Adrenal gland (tissue), 12 donors: ENCODE data around the gene PPP2R5E. TPM values are rescaled to one million over a fixed set of nuclear protein-coding genes. Genes with fewer than 3 reads are reported as not detected.

Experiments
- DNase-seq, 7 donors: peaks; one replicate each; pipeline ENCODE4 v3.0.0-alpha.2; 2019 to 2020
- H3K27ac ChIP-seq, 5 donors: fragments of 200-600 bp; sonication (generic) in 4 of 5; 1 replicate in 3 of 5; 2 replicates in 2 of 5; pipeline versions ENCODE4 v1.5.1 to v1.8.0; 2016 to 2020; ENCODE audit warnings: mild to moderate bottlenecking in 1 of 5
- H3K27me3 ChIP-seq: fragments of 200-600 bp; 2 replicates; pipeline ENCODE4 v1.8.0; 2021
- H3K36me3 ChIP-seq, 2 donors: fragments of 200-600 bp; replicated peaks in 1 of 2; 1 replicate in 1 of 2; 2 replicates in 1 of 2; pipeline versions ENCODE4 v1.5.1 to v1.8.0; 2018 to 2022
- H3K4me1 ChIP-seq, 2 donors: fragments of 200-600 bp; replicated peaks in 1 of 2; 1 replicate in 1 of 2; 2 replicates in 1 of 2; pipeline versions ENCODE4 v1.5.1 to v1.8.0; 2018 to 2021
- H3K4me3 ChIP-seq, 4 donors: fragments of 200-600 bp; sonication (generic) in 3 of 4; one replicate each; pipeline ENCODE4 v1.5.1; 2016 to 2018
- H3K9me3 ChIP-seq, 3 donors: fragments of 200-600 bp; sonication (generic) in 1 of 3; replicated peaks in 1 of 3; 1 replicate in 2 of 3; 2 replicates in 1 of 3; pipeline versions ENCODE4 v1.5.1 to v1.8.0; 2016 to 2021
- POLR2A ChIP-seq, 2 donors: fragments of 450-650 bp; IDR thresholded peaks; one replicate each; pipeline ENCODE4 v1.6.1; 2017; ENCODE audit warnings: antibody characterized with exemption in 2 of 2, mild to moderate bottlenecking in 2 of 2, moderate library complexity in 1 of 2
- WGBS, 4 donors: extraction: QIAGEN DNeasy Blood & Tissue Kit in 2 of 4; methylation state at CpG; one replicate each; pipeline versions ENCODE4 v1.1.5 to v1.1.7; 2013 to 2017; 5-methylcytosine and 5-hydroxymethylcytosine counted together
- intact Hi-C, 2 donors: fragments of 100-400 bp; cut with DNase I; formaldehyde crosslinking; loops; one replicate each; pipeline versions ENCODE4 v1.14.1 to v1.15.0; 2022 to 2023
- polyA plus RNA-seq, 3 donors: library from polyadenylated mRNA; stranded (reverse); fragments of 200-250 nt in 2 of 3; fragments of 350-450 nt in 1 of 3; fragmentation: Illumina TruSeq in 1 of 3; extraction: RNeasy Lipid Tissue Mini Kit (QIAGEN cat#74804) in 1 of 3; gene quantifications; one replicate each; pipeline ENCODE4 v1.2.3, GENCODE V29; 2013 to 2014
- total RNA-seq, 9 donors: library from RNA; depleted of rRNA in 4 of 9; stranded (reverse); fragments of >200 nt in 4 of 9; fragments of 120-200 nt in 1 of 9; fragmentation: NEBNext Ultra II Directional in 1 of 9; extraction: Animal tissue kit (Norgen Biotek cat#: 25700) in 1 of 9; gene quantifications; one replicate each; pipeline versions ENCODE4 v1.1.0 to v1.2.4, GENCODE V29; 2013 to 2023
- TF ChIP-seq, protein P1 (sequence below), 6 experiments: fragments of 450-650 bp in 4 of 6; fragments of 200-600 bp in 2 of 6; sonication (generic) in 1 of 6; IDR thresholded peaks; 1 replicate in 5 of 6; 2 replicates in 1 of 6; pipeline versions ENCODE4 v1.5.1 to v1.8.0; 2016 to 2021; ENCODE audit warnings: antibody characterized with exemption in 6 of 6, mild to moderate bottlenecking in 2 of 6, moderate library complexity in 1 of 6
- donor health status: healthy with polysubstance abuse.
- donor health status: Bipolar disorder and iron deficiency.
- donor health status: DM: yes; HTN: yes; CAD: no.
- donor health status: DM: no; HTN: no; CAD: no.
- donor health status: DM: no; HTN: no; CAD: no.
- donor health status: DM: yes; HTN: yes; CAD: no.

PPP2R5E gene
- total and polyA plus RNA-seq, 12 donors = 5.7 to 46.5 (median 23.9) TPM

DNA sequence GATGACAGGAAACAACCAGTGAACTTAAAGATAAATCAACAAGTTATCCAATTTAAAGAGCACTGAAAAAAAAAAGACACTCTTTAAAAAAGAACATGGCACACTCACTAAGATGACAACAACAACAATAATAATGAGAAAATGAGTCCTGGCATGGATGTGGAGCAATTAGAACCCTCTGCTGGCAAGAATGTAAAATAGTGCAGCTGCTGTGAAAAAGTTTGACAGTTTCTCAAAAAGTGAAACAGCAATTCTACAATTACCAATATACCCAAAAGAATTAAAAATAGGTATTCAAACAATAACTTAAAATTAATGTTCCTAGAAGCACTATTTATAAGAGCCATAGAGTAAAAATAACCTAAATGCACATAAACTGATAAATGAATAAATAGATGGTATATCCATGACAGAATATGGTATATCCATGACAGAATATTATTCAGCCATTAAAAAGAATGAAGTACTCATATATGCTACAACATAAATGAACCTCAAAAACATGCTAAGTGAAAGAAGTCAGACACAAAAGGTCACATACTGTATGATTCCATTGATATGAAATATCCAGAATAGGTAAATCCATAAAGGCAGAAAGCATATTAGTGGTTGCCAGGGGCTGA, 175.3 kb downstream of the PPP2R5E start:
- Histone ChIP-seq H3K4me1 (no peaks in the 10 kb centered on the region), H3K27ac (no peak overlapping the region), H3K27me3 (no peaks in the 10 kb centered on the region), H3K36me3 (no peaks in the 10 kb centered on the region), H3K9me3 (no peaks in the 10 kb centered on the region), H3K4me3 (no peak overlapping the region)
- TF ChIP-seq POLR2A (IDR thresholded peaks at IDR 0.05) = no peak
- TF ChIP-seq, protein P1, sequence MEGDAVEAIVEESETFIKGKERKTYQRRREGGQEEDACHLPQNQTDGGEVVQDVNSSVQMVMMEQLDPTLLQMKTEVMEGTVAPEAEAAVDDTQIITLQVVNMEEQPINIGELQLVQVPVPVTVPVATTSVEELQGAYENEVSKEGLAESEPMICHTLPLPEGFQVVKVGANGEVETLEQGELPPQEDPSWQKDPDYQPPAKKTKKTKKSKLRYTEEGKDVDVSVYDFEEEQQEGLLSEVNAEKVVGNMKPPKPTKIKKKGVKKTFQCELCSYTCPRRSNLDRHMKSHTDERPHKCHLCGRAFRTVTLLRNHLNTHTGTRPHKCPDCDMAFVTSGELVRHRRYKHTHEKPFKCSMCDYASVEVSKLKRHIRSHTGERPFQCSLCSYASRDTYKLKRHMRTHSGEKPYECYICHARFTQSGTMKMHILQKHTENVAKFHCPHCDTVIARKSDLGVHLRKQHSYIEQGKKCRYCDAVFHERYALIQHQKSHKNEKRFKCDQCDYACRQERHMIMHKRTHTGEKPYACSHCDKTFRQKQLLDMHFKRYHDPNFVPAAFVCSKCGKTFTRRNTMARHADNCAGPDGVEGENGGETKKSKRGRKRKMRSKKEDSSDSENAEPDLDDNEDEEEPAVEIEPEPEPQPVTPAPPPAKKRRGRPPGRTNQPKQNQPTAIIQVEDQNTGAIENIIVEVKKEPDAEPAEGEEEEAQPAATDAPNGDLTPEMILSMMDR (IDR thresholded peaks at IDR 0.05) = no peak
- no peak for DNase-seq
- intact Hi-C loops = no loop called here

DNA sequence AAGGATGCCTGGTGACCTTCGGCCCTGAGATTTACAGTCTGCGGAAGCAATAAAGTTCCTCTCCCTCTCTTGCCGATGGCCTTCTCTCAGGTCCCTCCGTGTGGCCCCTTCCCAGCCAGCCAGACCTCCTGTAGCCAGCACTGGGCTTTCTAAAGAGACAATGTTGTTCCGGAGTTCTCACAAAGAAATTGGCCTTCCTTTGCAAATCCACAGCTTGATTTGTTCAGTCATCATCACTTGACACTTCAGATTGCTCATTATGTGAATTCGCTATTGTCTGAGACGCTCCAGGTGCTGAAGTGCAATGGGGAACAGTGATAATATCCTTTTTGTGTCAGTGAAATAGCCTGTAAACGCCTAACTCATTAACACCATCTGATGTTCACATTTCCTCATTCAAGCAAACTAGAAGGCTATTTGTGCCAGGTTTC, 180.8 kb downstream of the PPP2R5E start:
- 49 to 54% (median 51%) methylated on average over 8 of the region's 8 CpGs for WGBS, 4 donors
- Histone ChIP-seq H3K4me3 (no peak overlapping the region), H3K36me3 (no peaks in the 10 kb centered on the region), H3K9me3 (no peaks in the 10 kb centered on the region), H3K4me1 (no peaks in the 10 kb centered on the region), H3K27ac (no peak overlapping the region), H3K27me3 (no peaks in the 10 kb centered on the region)
- no peak for DNase-seq
- intact Hi-C loops = no loop called here
- no peak for TF ChIP-seq POLR2A (IDR thresholded peaks at IDR 0.05)
- TF ChIP-seq, protein P1 (IDR thresholded peaks at IDR 0.05) = no peak

DNA sequence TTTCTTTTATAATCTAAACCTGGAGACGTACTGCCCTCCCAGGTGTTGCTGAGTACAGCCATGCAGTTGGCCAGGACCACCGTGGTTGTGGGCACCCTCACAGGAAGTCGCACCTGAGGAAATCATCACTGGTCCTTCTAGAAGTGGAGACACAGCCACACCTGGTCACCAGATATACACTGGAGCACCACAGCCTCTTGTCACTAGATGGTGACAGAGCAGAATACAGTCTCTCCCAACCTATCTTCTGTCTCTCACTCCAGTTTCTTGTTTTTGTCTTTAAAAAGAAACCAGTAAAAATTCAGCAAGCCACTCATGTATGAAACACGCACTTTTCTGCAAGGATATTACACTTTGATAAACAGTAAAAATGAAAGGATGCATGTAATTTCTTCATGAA, 181.4 kb downstream of the PPP2R5E start:
- H3K4me1 ChIP-seq = no peaks in the 10 kb centered on the region
- no peaks in the 10 kb centered on the region for H3K36me3 ChIP-seq
- H3K9me3 ChIP-seq = no peaks in the 10 kb centered on the region
- no peaks in the 10 kb centered on the region for H3K27me3 ChIP-seq
- 76 to 77% (median 76%) methylated on average over 4 of the region's 4 CpGs for WGBS, 4 donors
- no peak for TF ChIP-seq POLR2A (IDR thresholded peaks at IDR 0.05)
- TF ChIP-seq, protein P1 (IDR thresholded peaks at IDR 0.05) = no peak
- intact Hi-C loops = no loop called here
- H3K27ac ChIP-seq = no peak overlapping the region
- no peak overlapping the region for H3K4me3 ChIP-seq
- no peak for DNase-seq

DNA sequence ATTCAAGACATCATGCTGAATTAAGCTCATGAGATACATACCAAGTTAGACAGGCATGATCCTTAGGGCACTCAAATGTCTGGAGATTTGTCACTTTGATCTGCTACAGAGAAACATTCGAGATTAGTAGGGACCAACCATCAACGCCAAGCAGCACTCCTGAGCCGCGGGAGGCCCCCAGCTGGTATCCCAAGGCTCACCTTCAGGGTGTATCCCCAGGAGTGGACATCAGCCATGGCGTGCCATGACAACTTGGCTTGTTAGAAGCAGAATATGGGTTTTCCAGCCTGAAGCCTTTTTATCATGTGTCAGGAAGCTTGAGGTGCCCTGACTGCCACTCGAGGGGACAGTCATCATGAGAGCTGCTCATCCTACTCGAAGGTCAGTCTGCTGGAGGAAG, 185.3 kb downstream of the PPP2R5E start:
- intact Hi-C loops = no loop called here
- no peak overlapping the region for H3K4me3 ChIP-seq
- no peaks in the 10 kb centered on the region for H3K9me3 ChIP-seq
- H3K27ac ChIP-seq = no peak overlapping the region
- no peak for DNase-seq
- TF ChIP-seq POLR2A (IDR thresholded peaks at IDR 0.05) = no peak
- TF ChIP-seq, protein P1 (IDR thresholded peaks at IDR 0.05) = no peak
- no peaks in the 10 kb centered on the region for H3K4me1 ChIP-seq
- no peaks in the 10 kb centered on the region for H3K27me3 ChIP-seq
- H3K36me3 ChIP-seq = no peaks in the 10 kb centered on the region
- 81 to 92% (median 87%) methylated on average over 4 to 7 of the region's 7 CpGs for WGBS, 4 donors
